ENCODE data around the gene HINFP.

GRCh38 chr11:119115484-119116234, 5.7 kb upstream of the HINFP start:
- TF ChIP-seq CTCF (conservative IDR thresholded peaks at IDR 0.05; ENCODE audit: low read depth in 2 of 2) = no peak
- no peak for TF ChIP-seq POLR2AphosphoS5 (IDR thresholded peaks at IDR 0.05; ENCODE audit: low read depth)
- TF ChIP-seq EZH2 (IDR thresholded peaks at IDR 0.05; ENCODE audit: low read depth, unreplicated experiment) = no peak
- TF ChIP-seq REST (IDR thresholded peaks at IDR 0.05; ENCODE audit: unreplicated experiment) = no peak
- no peak for TF ChIP-seq ZNF114 (CRISPR knock-in tag; IDR thresholded peaks at IDR 0.05)
- no peak for TF ChIP-seq EZH2phosphoT487 (IDR thresholded peaks at IDR 0.05; ENCODE audit: unreplicated experiment)
- TF ChIP-seq STAT1 (IDR thresholded peaks at IDR 0.05; ENCODE audit: unreplicated experiment) = no peak
- TF ChIP-seq ZNF331 (CRISPR knock-in tag; IDR thresholded peaks at IDR 0.05; ENCODE audit: low read depth) = no peak
- TF ChIP-seq CREB1 (CRISPR knock-in tag; IDR thresholded peaks at IDR 0.05; ENCODE audit: low read depth) = no peak
- no peak for TF ChIP-seq ETS1 (IDR thresholded peaks at IDR 0.05)
- TF ChIP-seq NANOG (IDR thresholded peaks at IDR 0.05; ENCODE audit: borderline replicate concordance) = no peak
- no peak for TF ChIP-seq JUNB (IDR thresholded peaks at IDR 0.05; ENCODE audit: unreplicated experiment)
- no peak for TF ChIP-seq ZNF462 (CRISPR knock-in tag; IDR thresholded peaks at IDR 0.05)
